H1 (cell line): ENCODE data around the gene DNTTIP2. TPM values are rescaled to one million over a fixed set of nuclear protein-coding genes. Genes with fewer than 3 reads are reported as not detected.
A peak's percentile ranks its signal among the peaks of the same experiment; 100 is the strongest.

Experiments
- CTCF ChIA-PET: fragments of 300-600 bp; sonication (Branson Sonifier 250); formaldehyde crosslinking; loops from one replicate; lab custom pipeline; 2021; ENCODE audit not compliant: partially characterized antibody; lab: Charles Lee
- POLR2A ChIA-PET: fragments of 300-600 bp; sonication (Branson Sonifier 250); formaldehyde crosslinking; loops from one replicate; lab custom pipeline; 2021; ENCODE audit warnings: inconsistent platforms; ENCODE audit not compliant: partially characterized antibody; lab: Charles Lee
- DNase-seq, 2 experiments: peaks; one replicate each; pipeline versions ENCODE4 v3.0.0 to v3.0.0-alpha.2; 2010 to 2022; ENCODE audit warnings: low spot score in 2 of 2, low read depth in 1 of 2, mixed read lengths in 1 of 2
- FAIRE-seq: peaks from 2 replicates; lab custom pipeline; 2011; peaks lifted over from hg19 to GRCh38; lab: Jason Lieb, UNC
- H2AFZ ChIP-seq: 2 replicates; pipeline ENCODE4 v1.8.1; 2012; ENCODE audit warnings: low read length, inconsistent platforms
- H2AK5ac ChIP-seq: 2 replicates; pipeline ENCODE4 v1.6.1; 2013; ENCODE audit warnings: low read depth, low read length
- H2BK120ac ChIP-seq: replicated peaks from 2 replicates; pipeline ENCODE3; 2013; ENCODE audit warnings: low read depth, low read length, inconsistent platforms
- H2BK12ac ChIP-seq: 2 replicates; pipeline ENCODE4 v1.6.1; 2013; ENCODE audit warnings: low read depth, low read length
- H2BK15ac ChIP-seq: 2 replicates; pipeline ENCODE4 v1.6.1; 2013; ENCODE audit warnings: low read length
- H2BK20ac ChIP-seq: 2 replicates; pipeline ENCODE4 v1.6.1; 2013; ENCODE audit warnings: low read length
- H2BK5ac ChIP-seq: 2 replicates; pipeline ENCODE4 v1.6.1; 2013; ENCODE audit warnings: low read depth, low read length
- H3K14ac ChIP-seq: 2 replicates; pipeline ENCODE4 v1.6.1; 2013; ENCODE audit warnings: inconsistent platforms; ENCODE audit not compliant: insufficient read length
- H3K18ac ChIP-seq: 2 replicates; pipeline ENCODE4 v1.6.1; 2013; ENCODE audit warnings: low read length; ENCODE audit errors: extremely low read depth
- H3K23ac ChIP-seq: 2 replicates; pipeline ENCODE4 v1.6.1; 2013; ENCODE audit warnings: inconsistent platforms; ENCODE audit not compliant: insufficient read length
- H3K23me2 ChIP-seq: 2 replicates; pipeline ENCODE4 v1.6.1; 2013; ENCODE audit warnings: low read depth, low read length
- H3K27ac ChIP-seq: 2 replicates; pipeline ENCODE4 v1.6.1; 2011; ENCODE audit warnings: low read depth, low read length, inconsistent platforms
- H3K27me3 ChIP-seq, 4 experiments: replicated peaks in 1 of 4; 1 replicate in 1 of 4; 2 replicates in 3 of 4; pipeline versions ENCODE4 v1.6.1 to v1.8.1; 2011 to 2013; ENCODE audit warnings: low read length in 3 of 4, mild to moderate bottlenecking in 3 of 4, inconsistent platforms in 2 of 4, mixed read lengths in 2 of 4, moderate library complexity in 1 of 4; ENCODE audit not compliant: control insufficient read depth in 3 of 4, insufficient read depth in 3 of 4; ENCODE audit errors: extremely low read depth in 1 of 4
- H3K36me3 ChIP-seq, 4 experiments: 2 replicates each; pipeline versions ENCODE4 v1.6.1 to v1.8.1; 2011 to 2013; ENCODE audit warnings: mild to moderate bottlenecking in 4 of 4, low read length in 3 of 4, moderate library complexity in 2 of 4, control low read depth in 1 of 4, inconsistent platforms in 1 of 4; ENCODE audit not compliant: insufficient read depth in 4 of 4, control insufficient read depth in 2 of 4
- H3K4ac ChIP-seq: replicated peaks from 2 replicates; pipeline ENCODE3; 2013; ENCODE audit warnings: low read length, low read depth, mixed read lengths, inconsistent platforms; ENCODE audit not compliant: insufficient read length
- H3K4me1 ChIP-seq, 4 experiments: replicated peaks in 1 of 4; 1 replicate in 1 of 4; 2 replicates in 3 of 4; pipeline versions ENCODE4 v1.6.1 to v1.8.1; 2011 to 2013; ENCODE audit warnings: low read length in 3 of 4, inconsistent platforms in 2 of 4, mixed read lengths in 1 of 4; ENCODE audit not compliant: insufficient read depth in 4 of 4, control insufficient read depth in 3 of 4
- H3K4me2 ChIP-seq, 2 experiments: 2 replicates each; pipeline versions ENCODE4 v1.6.1 to v1.8.1; 2011 to 2013; ENCODE audit warnings: low read depth in 2 of 2, low read length in 2 of 2, control low read depth in 1 of 2, inconsistent platforms in 1 of 2, mild to moderate bottlenecking in 1 of 2; ENCODE audit not compliant: insufficient read depth in 1 of 2
- H3K4me3 ChIP-seq, 4 experiments: fragments of 200-600, 300-600 bp in 1 of 4; sonication (generic), shearing (Covaris generic), sonication (Bioruptor Twin) in 1 of 4; 2 replicates each; pipeline versions ENCODE4 v1.5.1 to v1.8.1; 2011 to 2016; ENCODE audit warnings: low read length in 4 of 4, low read depth in 3 of 4, control low read depth in 2 of 4, inconsistent platforms in 2 of 4, mild to moderate bottlenecking in 2 of 4, mixed read lengths in 1 of 4, moderate library complexity in 1 of 4; ENCODE audit not compliant: insufficient read depth in 2 of 4; ENCODE audit errors: extremely low read depth in 1 of 4
- H3K56ac ChIP-seq: replicated peaks from 2 replicates; pipeline ENCODE3; 2013; ENCODE audit warnings: low read depth, mild to moderate bottlenecking, mixed read lengths, low read length, inconsistent platforms; ENCODE audit not compliant: insufficient read length
- H3K79me1 ChIP-seq: 2 replicates; pipeline ENCODE4 v1.6.1; 2013; ENCODE audit warnings: low read depth, low read length, control low read depth
- H3K79me2 ChIP-seq, 2 experiments: 2 replicates each; pipeline versions ENCODE4 v1.6.1 to v1.8.1; 2012 to 2013; ENCODE audit warnings: low read length in 2 of 2, mild to moderate bottlenecking in 2 of 2, inconsistent platforms in 1 of 2; ENCODE audit not compliant: insufficient read depth in 2 of 2, control insufficient read depth in 1 of 2
- H3K9ac ChIP-seq, 4 experiments: replicated peaks in 1 of 4; 1 replicate in 1 of 4; 2 replicates in 3 of 4; pipeline versions ENCODE4 v1.6.1 to v1.8.1; 2011 to 2013; ENCODE audit warnings: low read depth in 3 of 4, low read length in 3 of 4, control low read depth in 2 of 4, mild to moderate bottlenecking in 2 of 4, moderate library complexity in 2 of 4, inconsistent platforms in 1 of 4; ENCODE audit errors: extremely low read depth in 1 of 4
- H3K9me3 ChIP-seq, 2 experiments: 2 replicates each; pipeline versions ENCODE4 v1.6.1 to v1.8.1; 2012 to 2013; ENCODE audit warnings: mild to moderate bottlenecking in 2 of 2, moderate library complexity in 2 of 2, control low read depth in 1 of 2, inconsistent platforms in 1 of 2, low read depth in 1 of 2, low read length in 1 of 2, mixed read lengths in 1 of 2; ENCODE audit not compliant: insufficient read depth in 2 of 2
- H4K20me1 ChIP-seq, 2 experiments: replicated peaks in 1 of 2; 2 replicates each; pipeline versions ENCODE3 to v1.8.1; 2011 to 2013; ENCODE audit warnings: inconsistent platforms in 2 of 2, low read length in 2 of 2, mild to moderate bottlenecking in 1 of 2; ENCODE audit not compliant: insufficient read depth in 2 of 2, control insufficient read depth in 1 of 2
- H4K5ac ChIP-seq: 2 replicates; pipeline ENCODE4 v1.6.1; 2013; ENCODE audit warnings: low read length, low read depth, mixed read lengths, inconsistent platforms; ENCODE audit not compliant: insufficient read length
- H4K8ac ChIP-seq: 2 replicates; pipeline ENCODE4 v1.8.0; 2013; ENCODE audit warnings: mild to moderate bottlenecking, moderate library complexity, low read length, inconsistent platforms; ENCODE audit not compliant: insufficient read depth; ENCODE audit errors: extremely low read depth
- H4K91ac ChIP-seq: replicated peaks from 2 replicates; pipeline ENCODE3; 2013; ENCODE audit warnings: low read length, mixed read lengths, inconsistent platforms; ENCODE audit not compliant: insufficient read length
- EZH2 ChIP-seq: fragments of 200-600 bp; sonication (generic); IDR thresholded peaks from 2 replicates; pipeline ENCODE4 v1.7.1; 2012; ENCODE audit warnings: low read depth, mild to moderate bottlenecking, moderate library complexity, low read length, inconsistent platforms; ENCODE audit not compliant: severe bottlenecking
- JUN ChIP-seq: IDR thresholded peaks from 2 replicates; pipeline ENCODE4 v1.6.1; 2011; ENCODE audit warnings: low read depth, mild to moderate bottlenecking, improper control_type of control experiment, low read length
- KDM4A ChIP-seq: IDR thresholded peaks from one replicate; pipeline ENCODE4 v1.7.1; 2012; ENCODE audit warnings: low read depth, mild to moderate bottlenecking, moderate library complexity, low read length, inconsistent platforms; ENCODE audit not compliant: severe bottlenecking
- KDM5A ChIP-seq: fragments of 200-600 bp; IDR thresholded peaks from 2 replicates; pipeline ENCODE4 v1.7.1; 2012; ENCODE audit warnings: mild to moderate bottlenecking, low read length, inconsistent platforms, mixed read lengths
- POU5F1 ChIP-seq: IDR thresholded peaks from 2 replicates; pipeline ENCODE4 v1.6.1; 2011; ENCODE audit warnings: low read depth, mild to moderate bottlenecking, low read length, moderate library complexity
- RNF2 ChIP-seq: fragments of 200-900, 300-1000 bp; sonication (generic); IDR thresholded peaks from 2 replicates; pipeline ENCODE4 v1.7.1; 2016; ENCODE audit warnings: borderline replicate concordance, low read depth, mild to moderate bottlenecking, antibody characterized with exemption, low read length; ENCODE audit not compliant: poor library complexity, severe bottlenecking; ENCODE audit errors: missing control alignments
- SIN3A ChIP-seq, 2 experiments: IDR thresholded peaks in 1 of 2; conservative IDR thresholded peaks in 1 of 2; 2 replicates each; pipeline ENCODE4 v1.6.1; 2011 to 2012; ENCODE audit warnings: low read length in 2 of 2, improper control_type of control experiment in 1 of 2, low read depth in 1 of 2, mild to moderate bottlenecking in 1 of 2
- SP1 ChIP-seq: IDR thresholded peaks from 2 replicates; pipeline ENCODE4 v1.6.1; 2011; ENCODE audit warnings: low read depth, low read length
- TBP ChIP-seq: IDR thresholded peaks from 2 replicates; pipeline ENCODE4 v1.6.1; 2011; ENCODE audit warnings: low read depth, low read length, improper control_type of control experiment
- TCF12 ChIP-seq: IDR thresholded peaks from 2 replicates; pipeline ENCODE4 v1.6.1; 2011; ENCODE audit warnings: low read depth, mild to moderate bottlenecking, low read length
- WGBS, 2 experiments: shearing (Covaris generic) in 1 of 2; methylation state at CpG; one replicate each; pipeline versions ENCODE4 v1.1.6 to v1.1.7; 2013 to 2015; ENCODE audit warnings: low lambda C conversion rate in 2 of 2, mixed read lengths in 2 of 2, inconsistent platforms in 1 of 2, low coverage in 1 of 2, missing lambda C conversion rate in 1 of 2; ENCODE audit not compliant: insufficient replicate concordance in 2 of 2, insufficient coverage in 1 of 2, insufficient read length in 1 of 2; ENCODE audit errors: extremely low coverage in 1 of 2, missing lambda C conversion rate in 1 of 2; 5-methylcytosine and 5-hydroxymethylcytosine counted together
- polyA plus RNA-seq, 7 experiments: library from polyadenylated mRNA; depleted of rRNA in 3 of 7; stranded (reverse) in 5 of 7; unstranded in 2 of 7; fragments of >200 nt in 5 of 7; fragments of 200-250 nt in 2 of 7; gene quantifications; 1 replicate in 5 of 7; 2 replicates in 1 of 7; 4 replicates in 1 of 7; pipeline versions ENCODE4 v1.2.1 to v1.2.3, GENCODE V29; 2011 to 2013; ENCODE audit warnings: missing spikeins in 2 of 7, mixed read lengths in 2 of 7
- total RNA-seq: library from RNA; stranded (reverse); fragmentation: NEBNext Ultra II Directional; extraction: Animal tissue kit (Norgen Biotek cat#: 25700); gene quantifications from 2 replicates; pipeline ENCODE4 v1.2.1, GENCODE V29; 2021
- TF ChIP-seq, protein P1 (sequence below): IDR thresholded peaks from 2 replicates; pipeline ENCODE4 v1.6.1; 2011; ENCODE audit warnings: low read length, improper control_type of control experiment

DNTTIP2 gene
- total and polyA plus RNA-seq, 2 of the 8 experiments (the other 6 are each of a cell fraction or from before 2014, with no cell fraction given), result 6.3 to 80.4 TPM

GRCh38 chr1:93829061-93829460, 49.9 kb downstream of the DNTTIP2 start:
- H3K9me3 ChIP-seq, result peaks cover 19 to 29% of the 10 kb centered on the region in 2 experiments
- no peak overlapping the region for H2BK5ac ChIP-seq
- WGBS, 2 experiments, result 53% methylated on average over 4 of the region's 4 CpGs; no CpG with 5 or more reads in 1 of the 2 experiments
- 0 out of 2 replicates have a peak overlapping the region, but pooled peaks have one; percentile 18 for H2BK12ac ChIP-seq
- H3K23ac ChIP-seq, result no peak overlapping the region
- no peaks in the 10 kb centered on the region for H4K20me1 ChIP-seq
- H3K14ac ChIP-seq, result no peak overlapping the region
- H2BK20ac ChIP-seq, result no peak overlapping the region
- POLR2A ChIA-PET, result interaction anchor here (1.4 to 2.2 kb wide), 3 partner anchors 8 to 15 kb away, joined by 4 to 11 read pairs (median 5); no protein-coding TSS in a partner anchor
- peaks cover 2 to 10% (median 6%) of the 10 kb centered on the region in 4 experiments; a peak in 4 of 7 replicates for H3K4me1 ChIP-seq
- no peaks in the 10 kb centered on the region for H3K27me3 ChIP-seq
- peak overlapping the region in 1 of 4 experiments; percentile 2; a peak in 1 of 8 replicates for H3K4me3 ChIP-seq
- peak; percentile 7 for FAIRE-seq
- H3K27ac ChIP-seq, result no peak overlapping the region
- CTCF ChIA-PET, result interaction anchor here (0.6 to 21.2 kb wide), 10 partner anchors 11 to 394 kb away, joined by 3 to 266 read pairs (median 3); no protein-coding TSS in a partner anchor
- H3K56ac ChIP-seq, result no peak overlapping the region
- no peak overlapping the region for H4K5ac ChIP-seq
- H4K91ac ChIP-seq, result no peak overlapping the region
- H3K23me2 ChIP-seq, result no peaks in the 10 kb centered on the region
- no peak overlapping the region for H2AFZ ChIP-seq
- H3K4me2 ChIP-seq, result peak overlapping the region; percentile 22 to 23; a peak in 1 of 4 replicates
- peaks cover 0 to 7% (median 0%) of the 10 kb centered on the region in 4 experiments; a peak in 1 of 8 replicates for H3K36me3 ChIP-seq
- H4K8ac ChIP-seq, result no peak overlapping the region
- H3K4ac ChIP-seq, result no peak overlapping the region
- H2AK5ac ChIP-seq, result no peak overlapping the region
- H2BK120ac ChIP-seq, result peak overlapping the region; percentile 48
- no peak overlapping the region for H2BK15ac ChIP-seq
- H3K79me2 ChIP-seq, result no peaks in the 10 kb centered on the region
- DNase-seq, result peak in 1 of 2 experiments; percentile 52
- H3K9ac ChIP-seq, result no peak overlapping the region
- no peak overlapping the region; the same call in 1 of the 2 replicates for H3K18ac ChIP-seq
- no peaks in the 10 kb centered on the region for H3K79me1 ChIP-seq
- TF ChIP-seq SP1 (no peak), KDM5A (no peak), SIN3A (conservative IDR thresholded peaks at IDR 0.05 in 1 of 2, IDR thresholded peaks at IDR 0.05 in 1 of 2; ENCODE audit: low read depth in 1 of 2, low read length in 2 of 2) (0 out of 4 replicates have a peak, but pooled peaks of 1 of the 2 experiments have one; percentile 34), POU5F1 (peak; percentile 58; the same call in 1 of the 2 replicates), TBP (0 out of 2 replicates have a peak, but pooled peaks have one; percentile 17), JUN (no peak), KDM4A (no peak), EZH2 (no peak), TCF12 (peak; percentile 46; the same call in 1 of the 2 replicates), RNF2 (no peak)
- TF ChIP-seq, protein P1, sequence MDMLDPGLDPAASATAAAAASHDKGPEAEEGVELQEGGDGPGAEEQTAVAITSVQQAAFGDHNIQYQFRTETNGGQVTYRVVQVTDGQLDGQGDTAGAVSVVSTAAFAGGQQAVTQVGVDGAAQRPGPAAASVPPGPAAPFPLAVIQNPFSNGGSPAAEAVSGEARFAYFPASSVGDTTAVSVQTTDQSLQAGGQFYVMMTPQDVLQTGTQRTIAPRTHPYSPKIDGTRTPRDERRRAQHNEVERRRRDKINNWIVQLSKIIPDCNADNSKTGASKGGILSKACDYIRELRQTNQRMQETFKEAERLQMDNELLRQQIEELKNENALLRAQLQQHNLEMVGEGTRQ, result 0 out of 2 replicates have a peak, but pooled peaks have one; percentile 17
